Fibroblast of skin of abdomen (primary cell): Measurements from ENCODE around the gene SCNN1A.
A peak's percentile ranks its signal among the peaks of the same experiment; 100 is the strongest.

Experiments
- DNase-seq: peaks from one replicate; pipeline ENCODE4 v3.0.0-alpha.2; 2013

SCNN1A gene

DNA sequence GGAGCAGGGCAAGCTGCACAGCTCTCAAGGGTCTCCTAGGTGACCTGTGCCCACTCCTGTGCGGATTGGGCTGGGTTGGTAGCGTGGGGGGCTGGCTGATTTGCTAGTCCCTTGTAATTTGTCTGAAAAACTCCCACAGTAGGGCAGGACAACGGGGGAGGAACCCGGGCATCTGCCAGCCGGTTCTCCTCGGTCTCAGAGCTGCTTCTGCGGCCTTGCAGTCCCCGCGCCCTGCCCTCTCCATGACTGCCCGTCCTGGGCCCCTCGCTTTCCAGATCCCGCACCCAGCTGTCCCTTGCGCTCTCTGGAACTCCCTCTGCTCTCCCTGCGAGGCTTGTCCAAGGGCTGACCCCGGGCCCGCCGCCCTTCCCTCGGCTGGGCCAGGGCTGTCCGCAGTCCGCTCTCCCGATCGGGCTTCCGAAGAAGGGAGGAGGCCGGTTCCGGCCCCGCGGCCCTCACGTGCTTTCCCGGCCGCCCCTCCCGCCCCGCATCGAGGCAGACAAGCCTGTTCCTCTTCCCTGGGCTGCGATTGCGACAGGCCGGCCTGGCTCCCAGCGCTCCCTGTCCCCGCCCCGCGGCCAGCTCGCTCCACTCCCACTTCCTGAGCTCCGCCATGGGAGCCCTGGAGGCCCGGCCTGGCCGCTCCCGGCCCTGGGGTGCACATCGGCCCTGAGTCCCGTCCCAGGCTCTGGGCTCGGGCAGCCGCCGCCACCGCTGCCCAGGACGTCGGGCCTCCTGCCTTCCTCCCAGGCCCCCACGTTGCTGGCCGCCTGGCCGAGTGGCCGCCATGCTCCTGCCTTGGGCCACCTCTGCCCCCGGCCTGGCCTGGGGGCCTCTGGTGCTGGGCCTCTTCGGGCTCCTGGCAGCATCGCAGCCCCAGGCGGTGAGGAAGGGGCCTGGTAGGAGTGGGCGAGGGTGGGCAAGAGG lies 8.5 kb upstream of the SCNN1A start, which contains the start of gene LTBR:
LTBR (plus strand) TSS at position 591 of the 927 bp plus-strand sequence; CDS start at position 788, 197 bp downstream.
- peak; percentile 93 for DNase-seq

DNA sequence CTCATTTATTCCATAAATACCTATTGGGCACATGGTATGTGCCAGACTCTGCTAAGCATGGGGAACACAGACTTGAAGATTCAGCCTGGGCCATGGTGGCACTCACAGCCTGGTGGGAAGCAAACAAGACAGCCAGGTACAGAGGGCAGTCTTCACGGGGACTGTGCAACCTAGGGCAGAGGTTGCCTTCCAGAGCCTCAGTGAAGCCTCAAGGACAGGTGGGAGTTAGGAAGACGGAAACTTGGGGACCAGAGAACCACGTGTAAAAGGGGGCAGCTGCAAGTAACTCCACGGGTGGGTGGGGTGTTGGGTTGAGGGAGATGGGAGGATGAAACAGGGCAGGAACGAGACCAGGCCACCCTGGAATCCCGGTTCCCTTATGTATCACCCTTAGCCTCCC lies 7.6 kb upstream of the SCNN1A start:
- DNase-seq = no peak

DNA sequence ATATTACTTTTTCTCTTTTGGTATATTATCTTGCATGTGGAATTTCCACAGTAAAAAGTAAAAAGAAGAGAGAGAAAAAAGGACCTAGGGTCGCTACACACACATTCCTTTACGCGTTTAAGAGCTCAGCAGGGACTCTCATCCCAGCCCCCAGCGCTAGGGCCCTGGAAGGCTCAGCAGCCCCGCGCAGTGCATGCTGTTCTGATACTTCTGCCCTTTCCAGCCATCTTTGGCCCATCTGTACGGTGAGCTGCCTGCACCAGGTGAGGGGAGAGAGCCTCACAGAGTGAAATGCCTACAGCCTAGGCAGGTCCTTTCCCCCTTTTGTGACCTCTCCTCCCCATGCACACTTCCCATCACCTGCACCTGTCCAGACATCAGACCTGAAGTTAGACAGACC lies 7.0 kb upstream of the SCNN1A start:
- no peak for DNase-seq

DNA sequence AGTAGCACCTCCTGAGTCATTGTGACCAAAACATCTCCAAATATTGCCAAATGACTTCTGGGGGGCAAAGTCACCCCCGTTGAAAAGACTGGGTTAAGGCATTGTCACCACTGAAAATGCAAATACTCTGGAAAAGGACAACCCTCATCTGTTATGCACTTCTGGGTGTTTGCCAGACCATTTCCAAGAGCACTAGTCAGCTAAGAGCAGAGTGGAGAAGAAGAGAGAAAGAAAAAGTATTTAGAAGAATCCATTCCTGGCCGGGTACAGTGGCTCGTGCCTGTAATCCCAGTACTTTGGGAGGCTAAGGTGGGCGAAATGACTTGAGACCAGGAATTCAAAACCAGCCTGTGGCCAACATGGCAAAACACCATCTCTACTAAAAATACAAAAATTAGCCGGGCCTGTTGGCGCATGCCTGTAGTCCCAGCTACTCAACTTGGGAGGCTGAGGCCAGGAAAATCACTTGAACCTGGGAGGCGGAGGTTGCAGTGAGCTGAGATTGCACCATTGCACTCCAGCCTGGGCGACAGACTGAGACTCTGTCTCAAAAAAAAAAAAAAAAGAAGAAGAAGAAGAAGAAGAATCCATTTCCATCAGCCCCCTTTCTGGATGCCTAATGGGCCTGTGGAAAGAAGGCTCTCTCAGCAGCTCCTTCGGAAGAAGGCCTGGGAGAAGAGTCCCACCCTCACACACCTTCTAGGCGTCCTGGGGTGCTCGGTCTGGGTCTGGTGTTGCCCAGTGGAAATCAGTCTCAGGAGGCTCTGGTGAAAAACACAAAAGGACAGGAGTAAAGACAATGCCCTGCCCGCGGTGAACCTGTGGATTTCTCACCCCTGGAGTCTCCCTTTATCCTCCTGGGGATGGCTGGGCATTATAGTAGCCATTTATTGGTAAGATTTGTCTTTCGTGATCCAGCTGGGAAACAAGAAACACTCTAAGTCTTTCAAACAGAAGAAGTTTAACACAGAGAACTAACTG lies 5.1 kb upstream of the SCNN1A start:
- peak; percentile 43 for DNase-seq

DNA sequence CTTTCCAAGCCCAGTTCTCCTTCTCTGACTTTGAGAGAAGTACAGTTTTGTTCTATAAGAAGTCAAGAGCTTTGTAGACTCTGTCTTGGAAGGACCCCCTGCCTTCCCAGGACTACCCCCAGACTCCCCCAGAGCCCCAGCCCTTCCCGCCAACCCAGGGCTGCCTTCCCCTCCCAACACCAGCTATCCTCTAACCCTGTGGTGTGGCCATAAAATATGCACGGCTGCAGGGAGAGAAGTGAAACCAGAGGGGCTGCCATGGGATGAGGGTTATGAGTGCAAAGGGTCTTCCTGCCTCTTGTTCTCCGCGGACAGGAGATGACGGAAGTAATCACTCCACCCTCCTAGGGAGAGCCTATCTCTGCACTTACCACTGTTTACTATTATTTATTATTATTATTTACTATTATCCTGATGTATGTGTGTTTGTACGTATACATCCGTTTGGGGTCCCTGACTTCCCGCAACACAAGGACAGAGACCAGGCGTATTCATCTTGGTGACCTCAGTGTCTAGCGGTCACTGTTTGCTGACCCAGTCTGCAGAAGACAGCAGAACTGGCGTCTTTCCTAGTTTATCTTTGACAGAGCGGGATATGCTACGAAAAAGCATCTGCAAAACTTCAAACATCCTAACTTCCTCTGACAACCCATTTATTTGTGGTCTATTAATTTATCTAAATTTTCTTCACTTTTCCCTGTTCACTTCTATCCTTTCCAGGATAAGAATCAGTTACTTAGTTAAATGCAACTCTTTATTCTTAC lies 3.5 kb upstream of the SCNN1A start:
- no peak for DNase-seq

DNA sequence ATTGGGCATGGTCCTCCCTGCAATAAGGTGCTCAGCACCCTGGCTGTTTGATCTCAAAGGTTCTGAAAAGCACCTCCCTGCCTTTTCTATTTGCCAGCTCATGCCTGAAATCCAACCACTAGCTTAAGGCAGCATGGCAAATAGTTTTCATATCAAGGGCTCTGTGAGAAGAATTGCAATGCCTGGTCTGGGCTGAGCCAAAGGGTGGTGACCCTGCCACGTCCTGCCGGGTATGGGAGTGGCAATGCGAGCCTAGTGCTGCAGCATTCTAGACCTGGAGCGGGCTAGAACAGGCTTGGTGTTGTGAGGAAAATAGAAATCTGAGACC lies 2.3 kb upstream of the SCNN1A start:
- no peak for DNase-seq

DNA sequence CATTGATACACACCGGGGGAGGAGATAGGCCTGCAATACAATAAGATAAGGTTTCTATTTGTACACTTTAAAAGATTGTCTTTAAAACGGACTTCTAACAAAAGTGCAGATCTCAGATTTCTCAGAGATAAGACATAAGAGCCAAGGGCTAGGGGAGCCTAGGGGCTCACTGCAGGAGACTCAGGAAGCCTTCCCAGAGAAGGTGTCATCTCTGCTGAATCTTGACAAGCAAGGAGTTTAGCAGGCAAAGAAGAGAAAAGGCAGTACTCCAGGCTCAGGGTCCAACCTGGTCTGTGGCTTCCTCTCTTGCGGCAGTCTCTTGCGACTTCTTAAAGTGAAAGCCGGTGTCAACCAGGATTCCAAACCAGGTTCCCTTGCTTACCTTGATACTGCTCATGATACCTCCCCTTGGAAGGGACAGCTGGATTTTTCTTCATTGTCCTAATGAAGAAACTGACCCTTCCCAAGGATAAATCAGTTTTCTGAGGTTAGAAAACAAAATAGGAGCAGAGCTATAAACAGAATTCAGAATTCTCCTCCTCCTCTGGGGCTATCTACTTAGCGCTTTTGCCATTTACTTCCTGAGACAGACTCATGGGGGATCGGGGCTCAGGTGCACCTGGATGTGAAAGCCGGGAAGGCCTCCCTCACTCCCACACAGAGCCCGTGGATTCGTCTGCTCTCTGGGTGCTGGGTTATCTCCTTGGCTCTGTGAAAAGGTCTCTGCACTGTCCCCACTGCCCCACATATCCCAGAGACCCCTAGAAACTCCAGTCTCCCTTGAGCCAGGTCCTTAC lies 1.7 kb upstream of the SCNN1A start:
- no peak for DNase-seq

DNA sequence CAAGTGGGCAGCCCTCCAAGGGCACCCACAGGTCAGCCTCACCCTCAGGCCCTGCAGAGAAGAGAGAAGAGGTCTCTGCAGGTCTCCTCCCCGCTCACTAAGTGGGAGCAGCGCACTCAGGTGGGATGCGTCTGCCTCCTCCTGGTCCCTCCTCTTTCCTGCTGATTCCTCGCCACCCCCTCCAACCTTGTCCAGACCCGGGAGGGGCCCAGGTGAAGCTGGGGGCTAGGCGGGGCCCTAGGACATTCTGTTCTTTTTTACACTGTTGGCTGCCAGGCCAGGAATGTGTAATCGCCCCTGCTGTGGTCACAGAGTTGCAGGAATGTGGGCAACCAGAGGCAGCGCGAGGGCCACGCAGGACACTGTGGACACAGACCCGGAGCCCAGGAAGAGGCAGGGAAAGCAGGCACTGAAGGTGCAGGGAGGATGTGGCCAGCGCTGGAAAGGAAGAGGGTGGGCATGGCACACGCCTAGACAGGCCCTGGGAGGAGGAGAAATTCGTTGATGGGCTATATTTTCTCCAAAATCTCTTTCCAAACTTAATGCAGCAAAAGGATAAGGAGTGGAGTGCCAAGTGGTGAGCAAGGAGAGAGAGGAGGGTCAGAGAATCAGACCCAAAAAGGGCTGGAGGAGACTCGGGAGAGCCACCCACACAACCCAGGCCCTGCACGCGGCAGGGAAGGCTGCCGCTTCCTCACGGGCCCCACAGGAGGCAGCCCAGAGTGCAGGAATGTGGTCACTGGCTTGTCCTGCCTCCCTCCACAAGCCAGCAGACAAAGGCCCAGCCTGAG lies 911 bp upstream of the SCNN1A start:
- peak; percentile 54 for DNase-seq

DNA sequence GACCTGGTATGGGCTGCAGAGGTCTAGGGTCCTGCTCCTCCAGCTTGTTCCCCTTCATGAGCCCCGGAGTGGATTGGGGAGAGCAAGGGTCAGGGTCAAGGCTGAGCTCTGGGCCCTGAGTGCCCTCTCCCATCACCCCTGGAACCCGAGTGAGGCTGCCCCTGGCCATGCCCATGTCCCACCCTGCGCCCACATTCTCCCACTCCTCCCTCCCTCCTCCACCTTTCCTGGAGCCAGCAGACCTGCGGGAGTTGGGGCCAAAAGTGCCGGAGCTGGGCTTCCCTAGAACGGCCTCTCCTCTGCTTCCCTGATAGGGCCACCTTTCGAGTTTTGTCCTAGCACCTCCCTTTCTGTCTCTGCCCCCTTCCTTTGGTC lies 590 bp downstream of the SCNN1A start:
- no peak for DNase-seq

DNA sequence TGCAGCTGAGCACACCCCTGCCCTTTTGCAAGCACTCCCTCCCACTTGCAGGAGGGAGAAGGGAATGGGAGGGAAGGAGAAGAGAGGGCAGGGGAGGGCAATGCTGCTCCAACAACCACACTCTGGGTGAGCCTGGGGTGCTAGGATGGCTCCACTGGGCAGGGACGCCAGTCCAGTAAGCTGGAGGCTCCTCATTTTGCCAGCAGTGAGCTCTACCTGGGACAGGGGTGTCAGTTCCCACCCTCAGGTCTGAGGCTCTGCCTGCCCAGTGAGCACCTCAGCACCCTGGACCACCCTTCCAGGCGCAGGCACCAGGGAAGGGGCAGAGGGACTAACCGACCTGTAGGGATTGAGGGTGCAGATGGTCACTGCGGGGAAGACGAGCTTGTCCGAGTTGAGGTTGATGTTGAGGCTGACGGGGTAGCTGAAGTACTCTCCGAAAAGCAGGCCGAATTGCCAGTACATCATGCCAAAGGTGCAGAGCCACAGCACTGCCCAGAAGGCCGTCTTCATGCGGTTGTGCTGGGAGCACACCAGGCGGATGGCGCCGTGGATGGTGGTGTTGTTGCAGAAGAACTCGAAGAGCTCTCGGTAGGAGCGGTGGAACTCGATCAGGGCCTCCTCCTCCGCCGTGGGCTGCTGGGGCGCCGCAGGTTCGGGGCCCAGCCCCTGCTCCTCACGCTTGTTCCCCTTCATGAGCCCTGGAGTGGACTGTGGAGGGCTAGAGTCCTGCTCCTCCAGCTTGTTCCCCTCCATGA lies 1.2 kb downstream of the SCNN1A start:
- DNase-seq = no peak

DNA sequence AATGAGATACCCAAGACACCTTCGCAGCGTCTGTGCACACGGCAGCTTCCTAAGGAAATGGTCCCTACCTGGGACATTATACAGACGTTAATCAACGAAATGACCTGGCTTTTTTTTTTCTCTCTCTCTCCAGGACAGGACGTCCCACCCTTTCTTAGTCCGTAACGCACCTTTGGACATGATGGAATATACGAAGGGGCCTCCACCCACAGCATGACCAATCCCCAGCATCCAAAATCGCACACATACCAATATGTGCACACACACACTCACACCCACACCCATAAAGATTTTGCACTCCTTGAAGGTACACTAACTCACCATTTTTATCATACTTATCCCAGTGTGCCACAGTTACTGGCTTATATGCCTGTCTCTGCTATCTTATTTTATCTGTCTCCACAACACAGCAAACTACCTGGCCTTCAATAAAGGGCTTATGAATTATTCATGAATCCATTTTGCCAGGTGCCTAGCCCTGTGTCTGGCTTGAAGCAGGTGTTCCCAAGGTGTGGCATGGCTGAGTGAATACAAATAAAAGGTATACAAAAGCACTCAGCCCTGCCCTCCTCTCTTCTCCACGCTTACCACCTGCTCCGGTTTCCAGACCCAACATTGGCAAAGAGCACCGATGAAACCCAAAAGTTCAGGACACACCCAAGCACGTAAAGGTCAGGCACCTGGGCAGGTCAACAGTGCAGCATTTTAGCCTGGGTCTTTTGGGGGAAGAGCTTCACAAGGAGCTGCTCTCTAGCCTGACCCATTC lies 2.2 kb downstream of the SCNN1A start:
- DNase-seq = no peak

DNA sequence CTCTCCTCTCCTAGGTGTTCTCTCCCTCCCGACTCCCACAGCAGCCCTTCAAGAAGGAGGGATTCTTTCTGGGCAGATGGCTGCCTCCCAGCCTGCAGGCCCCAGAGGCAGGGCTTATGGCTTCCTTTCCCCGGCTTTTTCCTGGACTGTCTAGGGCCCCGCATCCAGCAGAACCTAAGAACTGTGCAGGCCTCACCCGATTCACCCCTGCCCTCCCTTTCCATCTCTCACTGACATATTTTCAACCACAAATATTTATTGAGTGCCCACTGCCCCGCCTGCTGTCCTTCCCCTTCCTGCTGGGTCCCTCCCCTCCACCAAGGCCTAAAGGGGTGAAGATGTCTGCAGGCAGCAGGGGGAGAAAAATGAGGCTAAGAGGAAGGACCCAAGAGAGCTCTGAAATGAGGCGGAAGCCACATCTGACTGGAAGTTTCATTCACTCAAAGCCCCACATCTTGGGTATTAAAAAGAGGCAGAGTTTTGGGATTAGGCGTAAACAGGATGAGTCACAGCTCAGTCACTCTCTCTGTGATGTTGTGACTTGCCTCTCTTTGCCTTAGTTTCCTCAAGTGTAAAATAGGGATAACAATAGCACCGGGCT lies 2.9 kb downstream of the SCNN1A start:
- peak; percentile 92 for DNase-seq

DNA sequence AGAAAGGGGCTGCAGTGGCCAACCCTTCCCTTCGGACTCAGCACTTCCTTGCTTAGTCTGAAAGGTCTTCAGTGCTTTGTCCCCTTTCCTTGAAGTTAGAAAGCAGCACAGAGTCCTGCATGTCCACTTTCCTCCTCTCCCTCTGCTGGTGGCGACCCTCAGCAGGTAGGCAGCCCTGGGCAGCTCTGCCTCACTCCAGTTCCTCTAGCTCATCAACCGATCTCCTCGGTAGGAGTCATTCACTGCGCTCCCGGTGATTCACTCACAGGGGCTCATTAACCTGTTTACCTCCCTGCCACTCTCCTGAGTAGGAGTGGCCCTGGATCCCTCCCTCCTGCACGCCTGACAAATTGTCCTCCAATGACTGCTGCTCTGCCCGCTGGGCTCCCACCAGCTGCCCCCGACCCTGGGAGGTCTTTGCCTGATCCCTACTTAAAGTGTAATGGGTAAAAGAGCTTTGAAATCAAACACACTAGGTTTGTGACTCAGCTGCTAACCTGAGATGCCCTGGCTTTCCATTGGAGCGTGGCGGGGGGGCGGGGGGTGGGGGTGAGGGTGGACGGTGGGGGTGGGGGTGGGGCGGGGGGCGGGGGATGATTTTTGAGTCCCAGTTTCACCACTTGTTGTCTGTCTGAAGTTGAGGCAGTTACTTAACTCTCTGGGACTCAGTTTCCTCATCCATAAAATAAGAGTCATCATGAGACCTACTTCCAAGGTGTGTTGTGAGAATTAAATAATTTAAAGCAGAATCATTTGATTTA lies 4.2 kb downstream of the SCNN1A start:
- DNase-seq = peak; percentile 46

DNA sequence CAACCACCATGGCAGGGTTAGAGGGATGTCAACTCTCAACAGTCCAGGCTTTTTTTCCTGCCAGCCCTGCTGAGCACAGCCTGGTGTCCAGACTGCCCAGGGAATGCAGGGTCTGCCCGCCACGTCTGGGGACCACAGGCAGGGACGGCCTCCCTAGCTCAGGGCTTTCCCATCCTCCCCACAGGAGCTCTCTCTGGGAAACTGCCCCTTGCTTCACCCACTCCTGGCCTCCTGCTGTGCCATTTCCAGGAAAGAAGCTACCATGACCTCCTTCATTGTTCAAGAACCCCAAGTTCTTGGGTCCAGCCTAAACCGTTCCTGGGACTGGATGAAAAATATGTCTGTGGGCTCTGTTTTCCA lies 4.8 kb downstream of the SCNN1A start:
- no peak for DNase-seq

DNA sequence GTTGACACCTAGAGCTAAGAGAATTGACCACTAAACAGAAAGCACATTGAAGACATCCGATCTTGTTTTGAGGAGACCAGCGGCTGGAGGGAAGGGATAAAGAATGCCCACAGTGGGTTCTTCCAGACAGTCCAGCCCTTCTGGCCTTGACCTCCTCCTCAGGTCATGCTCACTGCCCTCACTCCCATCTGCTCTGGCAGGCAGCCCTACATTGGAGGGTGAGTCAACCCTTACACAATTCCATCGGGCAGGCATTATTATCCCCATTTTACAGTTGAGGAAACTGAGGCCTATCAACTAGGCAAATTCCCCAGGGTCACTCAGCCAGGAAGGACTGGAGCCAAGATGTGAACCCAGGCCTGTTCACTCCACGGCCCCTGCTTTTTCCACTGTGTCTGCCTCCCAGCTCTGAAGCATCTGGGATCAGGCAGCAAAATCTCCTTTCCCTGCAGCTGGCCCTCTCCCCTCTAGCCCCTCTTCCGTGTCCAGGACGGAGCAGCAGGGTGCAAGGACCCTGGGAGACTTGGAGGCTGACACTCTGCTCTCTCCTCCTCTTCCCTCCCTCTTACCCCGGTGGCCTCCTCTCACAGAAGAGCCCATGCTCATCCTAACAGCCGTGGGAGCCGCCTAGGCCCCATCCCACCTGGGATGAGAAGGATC lies 5.3 kb downstream of the SCNN1A start:
- DNase-seq = no peak

DNA sequence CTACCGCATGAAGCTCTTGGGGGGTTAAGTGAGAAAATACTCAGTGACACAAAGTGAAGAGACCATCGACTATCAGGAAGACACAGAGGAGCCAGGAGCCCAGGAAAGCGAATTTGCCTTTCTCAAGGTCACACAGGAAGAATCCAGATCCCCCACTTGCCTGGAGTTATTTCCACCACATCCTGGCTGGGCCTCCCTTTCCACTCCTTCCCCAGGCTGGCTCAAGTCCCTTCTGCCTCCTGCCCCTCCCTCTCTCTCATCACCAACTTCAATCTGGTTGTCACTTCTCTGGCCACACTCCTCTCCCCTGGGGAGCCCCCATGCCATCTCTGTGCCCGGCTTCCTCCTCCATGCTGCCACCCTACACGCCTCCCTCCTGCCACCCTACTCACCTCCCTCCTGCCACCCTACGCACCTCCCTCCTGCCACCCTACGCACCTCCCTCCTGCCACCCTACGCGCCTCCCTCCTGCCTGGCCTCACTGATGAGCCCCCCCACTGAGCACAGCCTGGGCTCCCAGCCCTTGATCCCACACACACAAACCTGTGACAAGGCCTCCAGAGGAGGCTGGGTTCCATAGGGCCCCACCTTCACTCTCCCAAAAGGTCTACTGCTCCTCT lies 6.3 kb downstream of the SCNN1A start:
- no peak for DNase-seq
